HepG2 (cell line): ENCODE measurements around the gene KHNYN. TPM values are rescaled to one million over a fixed set of nuclear protein-coding genes. Genes with fewer than 3 reads are reported as not detected.

Source experiments
- DPF2 ChIP-seq: sonication (generic); formaldehyde crosslinking; IDR thresholded peaks from 2 replicates; pipeline ENCODE4 v1.4.0; 2020; ENCODE audit warnings: mild to moderate bottlenecking, low read depth, missing genetic modification reagents, borderline replicate concordance
- FLYWCH1 ChIP-seq: sonication (generic); formaldehyde crosslinking; IDR thresholded peaks from 2 replicates; pipeline ENCODE4 v1.8.1; 2023; ENCODE audit warnings: mild to moderate bottlenecking, missing genetic modification reagents
- FOXJ3 ChIP-seq: sonication (generic); formaldehyde crosslinking; IDR thresholded peaks from 2 replicates; pipeline ENCODE4 v1.4.0; 2020; ENCODE audit warnings: missing genetic modification reagents, mild to moderate bottlenecking, borderline replicate concordance
- HDAC6 ChIP-seq: fragments of 200-600 bp; sonication (generic); IDR thresholded peaks from 2 replicates; pipeline ENCODE4 v1.7.0; 2017; ENCODE audit warnings: mild to moderate bottlenecking, antibody characterized with exemption, low read length, low read depth
- NPAS2 ChIP-seq: sonication (generic); formaldehyde crosslinking; IDR thresholded peaks from 2 replicates; pipeline ENCODE4 v1.8.0; 2022; ENCODE audit warnings: mild to moderate bottlenecking, missing genetic modification reagents, borderline replicate concordance
- RELA ChIP-seq: sonication (generic); formaldehyde crosslinking; IDR thresholded peaks from 2 replicates; pipeline ENCODE4 v1.4.0; 2020; ENCODE audit warnings: missing genetic modification reagents
- STAT5B ChIP-seq: sonication (generic); formaldehyde crosslinking; IDR thresholded peaks from 2 replicates; pipeline ENCODE4 v1.4.0; 2020; ENCODE audit warnings: missing genetic modification reagents
- SYNCRIP ChIP-seq: fragments of 200-400 bp; formaldehyde crosslinking; IDR thresholded peaks from 2 replicates; pipeline ENCODE4 v1.6.1; 2018; ENCODE audit warnings: mild to moderate bottlenecking, low read depth, low read length; ENCODE audit not compliant: insufficient read depth
- ZFP36L1 ChIP-seq: sonication (generic); formaldehyde crosslinking; IDR thresholded peaks from 2 replicates; pipeline ENCODE4 v1.8.0; 2022; ENCODE audit warnings: mild to moderate bottlenecking, missing genetic modification reagents, moderate library complexity
- ZNF33A ChIP-seq: sonication (generic); formaldehyde crosslinking; IDR thresholded peaks from 2 replicates; pipeline ENCODE4 v1.5.1; 2020; ENCODE audit warnings: missing genetic modification reagents, mild to moderate bottlenecking, moderate library complexity, borderline replicate concordance
- ZSCAN12 ChIP-seq: sonication (generic); formaldehyde crosslinking; IDR thresholded peaks from 2 replicates; pipeline ENCODE4 v1.9.0; 2021; ENCODE audit warnings: mild to moderate bottlenecking, missing genetic modification reagents
- polyA plus RNA-seq, 8 experiments: library from polyadenylated mRNA; depleted of rRNA in 3 of 8; stranded (reverse) in 7 of 8; unstranded in 1 of 8; fragments of >200 nt; fragmentation: Illumina TruSeq in 4 of 8; extraction: Trizol in 4 of 8; gene quantifications; 2 replicates each; pipeline versions ENCODE4 v1.2.1 to v1.2.3, GENCODE V29; 2011 to 2016; ENCODE audit warnings: low read depth in 4 of 8, missing spikeins in 1 of 8, mixed read lengths in 1 of 8; ENCODE audit not compliant: insufficient read depth in 1 of 8
- total RNA-seq, 5 experiments: library from RNA; depleted of rRNA; stranded (reverse); fragments of >200 nt; fragmentation: Illumina TruSeq; extraction: Trizol; gene quantifications; 2 replicates each; pipeline ENCODE4 v1.2.3, GENCODE V29; 2016; ENCODE audit warnings: low read depth in 1 of 5
- TF ChIP-seq, protein P1 (sequence below): sonication (generic); formaldehyde crosslinking; conservative IDR thresholded peaks from 2 replicates; pipeline ENCODE4 v1.4.0; 2020; ENCODE audit warnings: missing genetic modification reagents
- TF ChIP-seq, protein P2 (sequence below), 2 experiments: sonication (generic) in 1 of 2; formaldehyde crosslinking in 1 of 2; IDR thresholded peaks; 2 replicates each; pipeline versions ENCODE4 v1.4.0 to v1.6.1; 2016 to 2020; ENCODE audit warnings: borderline replicate concordance in 1 of 2, low read depth in 1 of 2, mild to moderate bottlenecking in 1 of 2, missing genetic modification reagents in 1 of 2
- TF ChIP-seq, protein P3 (sequence below): sonication (generic); formaldehyde crosslinking; IDR thresholded peaks from 2 replicates; pipeline ENCODE4 v1.5.0; 2020; ENCODE audit warnings: mild to moderate bottlenecking, missing genetic modification reagents, borderline replicate concordance
- TF ChIP-seq, protein P4 (sequence below), 2 experiments: sonication (generic) in 1 of 2; formaldehyde crosslinking in 1 of 2; IDR thresholded peaks; 2 replicates each; pipeline versions ENCODE4 v1.5.1 to v1.6.1; 2011 to 2020; ENCODE audit warnings: borderline replicate concordance in 1 of 2, low read depth in 1 of 2, low read length in 1 of 2, mild to moderate bottlenecking in 1 of 2, missing genetic modification reagents in 1 of 2, moderate library complexity in 1 of 2

The KHNYN gene
- total and polyA plus RNA-seq, 2 of the 13 experiments (the other 11 are each of a cell fraction or from before 2014, with no cell fraction given): 52.8 to 75.7 TPM

DNA sequence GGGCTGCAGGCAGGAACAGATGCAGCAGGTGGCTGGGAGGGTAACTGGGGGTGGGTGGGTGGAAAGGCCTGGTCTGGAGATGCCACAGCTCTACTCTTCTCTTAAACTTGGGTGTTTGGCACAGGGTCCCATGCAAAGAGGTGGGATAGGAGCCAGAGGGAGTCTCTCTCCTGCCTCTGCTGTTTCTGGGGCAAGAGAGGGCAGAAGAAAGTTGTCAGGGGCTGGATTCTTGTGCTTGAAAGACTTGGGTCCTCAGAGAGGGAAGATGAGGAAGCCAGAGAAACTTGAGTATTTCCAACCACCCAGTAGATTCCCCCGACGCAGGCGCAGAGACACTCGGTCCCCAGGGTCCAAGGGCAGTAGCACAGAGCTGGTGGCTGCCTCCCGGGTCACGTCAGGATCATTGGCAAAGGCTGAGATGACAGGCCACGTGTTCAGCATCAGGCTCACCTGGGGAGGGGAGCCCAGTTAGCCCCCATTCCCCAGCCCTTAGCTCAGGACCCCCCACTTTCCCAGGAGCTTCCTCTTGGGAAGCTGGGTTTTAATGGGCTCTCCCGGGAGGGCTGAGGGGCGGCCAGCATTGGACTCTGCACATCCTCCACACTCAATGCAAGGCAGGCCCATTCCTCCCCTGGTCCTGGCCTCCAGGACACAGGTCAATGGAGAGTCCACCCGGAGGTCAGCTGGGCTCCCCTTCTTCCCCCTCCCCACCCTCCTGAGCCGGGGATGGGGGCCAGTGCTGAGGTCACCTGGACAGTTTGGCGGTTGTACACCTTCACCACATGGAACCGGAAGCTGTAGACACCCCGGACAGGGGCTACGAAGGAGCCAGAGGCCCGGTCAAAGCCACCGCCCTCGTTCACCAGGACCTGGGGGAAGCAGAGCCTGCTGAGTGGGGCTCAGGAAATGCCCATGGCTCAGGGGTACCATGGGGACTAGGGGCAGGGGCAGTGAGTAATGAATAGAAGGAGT, 1.9 kb upstream of the KHNYN start (continued):
- TF ChIP-seq HDAC6: no peak
- TF ChIP-seq, protein P1, sequence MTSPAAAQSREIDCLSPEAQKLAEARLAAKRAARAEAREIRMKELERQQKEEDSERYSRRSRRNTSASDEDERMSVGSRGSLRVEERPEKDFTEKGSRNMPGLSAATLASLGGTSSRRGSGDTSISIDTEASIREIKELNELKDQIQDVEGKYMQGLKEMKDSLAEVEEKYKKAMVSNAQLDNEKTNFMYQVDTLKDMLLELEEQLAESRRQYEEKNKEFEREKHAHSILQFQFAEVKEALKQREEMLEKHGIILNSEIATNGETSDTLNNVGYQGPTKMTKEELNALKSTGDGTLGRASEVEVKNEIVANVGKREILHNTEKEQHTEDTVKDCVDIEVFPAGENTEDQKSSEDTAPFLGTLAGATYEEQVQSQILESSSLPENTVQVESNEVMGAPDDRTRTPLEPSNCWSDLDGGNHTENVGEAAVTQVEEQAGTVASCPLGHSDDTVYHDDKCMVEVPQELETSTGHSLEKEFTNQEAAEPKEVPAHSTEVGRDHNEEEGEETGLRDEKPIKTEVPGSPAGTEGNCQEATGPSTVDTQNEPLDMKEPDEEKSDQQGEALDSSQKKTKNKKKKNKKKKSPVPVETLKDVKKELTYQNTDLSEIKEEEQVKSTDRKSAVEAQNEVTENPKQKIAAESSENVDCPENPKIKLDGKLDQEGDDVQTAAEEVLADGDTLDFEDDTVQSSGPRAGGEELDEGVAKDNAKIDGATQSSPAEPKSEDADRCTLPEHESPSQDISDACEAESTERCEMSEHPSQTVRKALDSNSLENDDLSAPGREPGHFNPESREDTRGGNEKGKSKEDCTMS (CRISPR knock-in tag): no peak
- no peak for TF ChIP-seq FOXJ3 (CRISPR knock-in tag)
- 0 out of 2 replicates have a peak, but pooled peaks have one; percentile 40 for TF ChIP-seq RELA (CRISPR knock-in tag)
- TF ChIP-seq, protein P2, sequence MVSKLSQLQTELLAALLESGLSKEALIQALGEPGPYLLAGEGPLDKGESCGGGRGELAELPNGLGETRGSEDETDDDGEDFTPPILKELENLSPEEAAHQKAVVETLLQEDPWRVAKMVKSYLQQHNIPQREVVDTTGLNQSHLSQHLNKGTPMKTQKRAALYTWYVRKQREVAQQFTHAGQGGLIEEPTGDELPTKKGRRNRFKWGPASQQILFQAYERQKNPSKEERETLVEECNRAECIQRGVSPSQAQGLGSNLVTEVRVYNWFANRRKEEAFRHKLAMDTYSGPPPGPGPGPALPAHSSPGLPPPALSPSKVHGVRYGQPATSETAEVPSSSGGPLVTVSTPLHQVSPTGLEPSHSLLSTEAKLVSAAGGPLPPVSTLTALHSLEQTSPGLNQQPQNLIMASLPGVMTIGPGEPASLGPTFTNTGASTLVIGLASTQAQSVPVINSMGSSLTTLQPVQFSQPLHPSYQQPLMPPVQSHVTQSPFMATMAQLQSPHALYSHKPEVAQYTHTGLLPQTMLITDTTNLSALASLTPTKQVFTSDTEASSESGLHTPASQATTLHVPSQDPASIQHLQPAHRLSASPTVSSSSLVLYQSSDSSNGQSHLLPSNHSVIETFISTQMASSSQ (IDR thresholded peaks at IDR 0.05; ENCODE audit: low read depth): no peak
- TF ChIP-seq, protein P2 (CRISPR knock-in tag; IDR thresholded peaks at IDR 0.05; ENCODE audit: borderline replicate concordance): no peak
- peak; percentile 19; the same call in 1 of the 2 replicates for TF ChIP-seq STAT5B (CRISPR knock-in tag)
- no peak for TF ChIP-seq FLYWCH1 (CRISPR knock-in tag)
- TF ChIP-seq NPAS2 (CRISPR knock-in tag): no peak
- TF ChIP-seq SYNCRIP: no peak
- TF ChIP-seq ZSCAN12 (CRISPR knock-in tag): peak; percentile 91; the same call in 1 of the 2 replicates
- no peak for TF ChIP-seq ZNF33A (CRISPR knock-in tag)
- TF ChIP-seq DPF2 (CRISPR knock-in tag): 0 out of 2 replicates have a peak, but pooled peaks have one; percentile 39
- no peak for TF ChIP-seq ZFP36L1
- TF ChIP-seq, protein P3, sequence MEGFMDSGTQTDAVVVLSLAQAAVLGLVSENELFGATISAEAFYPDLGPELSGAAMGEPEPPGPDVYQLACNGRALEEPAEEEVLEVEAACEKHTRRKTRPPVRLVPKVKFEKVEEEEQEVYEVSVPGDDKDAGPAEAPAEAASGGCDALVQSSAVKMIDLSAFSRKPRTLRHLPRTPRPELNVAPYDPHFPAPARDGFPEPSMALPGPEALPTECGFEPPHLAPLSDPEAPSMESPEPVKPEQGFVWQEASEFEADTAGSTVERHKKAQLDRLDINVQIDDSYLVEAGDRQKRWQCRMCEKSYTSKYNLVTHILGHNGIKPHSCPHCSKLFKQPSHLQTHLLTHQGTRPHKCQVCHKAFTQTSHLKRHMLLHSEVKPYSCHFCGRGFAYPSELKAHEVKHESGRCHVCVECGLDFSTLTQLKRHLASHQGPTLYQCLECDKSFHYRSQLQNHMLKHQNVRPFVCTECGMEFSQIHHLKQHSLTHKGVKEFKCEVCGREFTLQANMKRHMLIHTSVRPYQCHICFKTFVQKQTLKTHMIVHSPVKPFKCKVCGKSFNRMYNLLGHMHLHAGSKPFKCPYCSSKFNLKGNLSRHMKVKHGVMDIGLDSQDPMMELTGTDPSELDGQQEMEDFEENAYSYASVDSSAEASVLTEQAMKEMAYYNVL (CRISPR knock-in tag): no peak; the same call in 1 of the 2 replicates
- TF ChIP-seq, protein P4, sequence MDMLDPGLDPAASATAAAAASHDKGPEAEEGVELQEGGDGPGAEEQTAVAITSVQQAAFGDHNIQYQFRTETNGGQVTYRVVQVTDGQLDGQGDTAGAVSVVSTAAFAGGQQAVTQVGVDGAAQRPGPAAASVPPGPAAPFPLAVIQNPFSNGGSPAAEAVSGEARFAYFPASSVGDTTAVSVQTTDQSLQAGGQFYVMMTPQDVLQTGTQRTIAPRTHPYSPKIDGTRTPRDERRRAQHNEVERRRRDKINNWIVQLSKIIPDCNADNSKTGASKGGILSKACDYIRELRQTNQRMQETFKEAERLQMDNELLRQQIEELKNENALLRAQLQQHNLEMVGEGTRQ (IDR thresholded peaks at IDR 0.05; ENCODE audit: low read depth, low read length): no peak
- TF ChIP-seq, protein P4 (CRISPR knock-in tag; IDR thresholded peaks at IDR 0.05; ENCODE audit: borderline replicate concordance): no peak; the same call in 1 of the 2 replicates
